Naive thymus-derived CD4-positive, alpha-beta T cell (primary cell): ENCODE results near the gene RFX6. TPM values are rescaled to one million over a fixed set of nuclear protein-coding genes. Genes with fewer than 3 reads are reported as not detected.

Source experiments
- ATAC-seq: fragments of 150-1000 bp; cut with Tn5 transposase; 2 replicates; pipeline ENCODE4 v1.10.0; 2021; ENCODE audit warnings: mild to moderate bottlenecking, moderate library complexity
- CTCF ChIA-PET: fragments of 350-600 bp; sonication (Branson Sonifier 250); formaldehyde crosslinking; loops from one replicate; lab custom pipeline; 2021; ENCODE audit warnings: antibody characterized with exemption; lab: Charles Lee
- POLR2A ChIA-PET: fragments of 350-600 bp; sonication (Branson Sonifier 250); formaldehyde crosslinking; loops from one replicate; lab custom pipeline; 2021; ENCODE audit warnings: antibody characterized with exemption, inconsistent platforms; lab: Charles Lee
- DNase-seq, 9 donors: peaks; one replicate each; pipeline versions ENCODE4 v3.0.0 to v3.0.0-alpha.2; 2020 to 2022; ENCODE audit warnings: mixed read lengths in 1 of 9
- H3K27ac ChIP-seq: one replicate; pipeline ENCODE4 v1.7.0; 2013; ENCODE audit warnings: mild to moderate bottlenecking, low read depth, low read length, moderate library complexity
- H3K27me3 ChIP-seq, 2 donors: one replicate each; pipeline ENCODE4 v1.7.0; 2013; ENCODE audit warnings: low read length in 2 of 2, mild to moderate bottlenecking in 2 of 2, moderate library complexity in 2 of 2; ENCODE audit not compliant: control insufficient read depth in 2 of 2, insufficient read depth in 2 of 2
- H3K36me3 ChIP-seq, 3 experiments: 1 replicate in 2 of 3; 2 replicates in 1 of 3; pipeline ENCODE4 v1.7.0; 2013; ENCODE audit warnings: low read length in 3 of 3, mild to moderate bottlenecking in 3 of 3, moderate library complexity in 1 of 3; ENCODE audit not compliant: insufficient read depth in 3 of 3, control insufficient read depth in 2 of 3
- H3K4me1 ChIP-seq, 2 donors: one replicate each; pipeline ENCODE4 v1.7.0; 2013; ENCODE audit warnings: low read length in 2 of 2, mild to moderate bottlenecking in 2 of 2, moderate library complexity in 1 of 2; ENCODE audit not compliant: control insufficient read depth in 2 of 2, insufficient read depth in 2 of 2
- H3K4me3 ChIP-seq: 2 replicates; pipeline ENCODE4 v1.7.0; 2013; ENCODE audit warnings: mild to moderate bottlenecking, low read length
- H3K9me3 ChIP-seq, 3 experiments: 1 replicate in 2 of 3; 2 replicates in 1 of 3; pipeline ENCODE4 v1.7.0; 2013; ENCODE audit warnings: low read length in 3 of 3; ENCODE audit not compliant: control insufficient read depth in 2 of 3
- H3K27ac Mint-ChIP-seq, 9 donors: one replicate each; pipeline ENCODE4 v1.8.0; 2020 to 2022; ENCODE audit warnings: mixed read lengths in 9 of 9, mild to moderate bottlenecking in 8 of 9, moderate library complexity in 5 of 9, inconsistent platforms in 2 of 9
- H3K27me3 Mint-ChIP-seq, 5 donors: one replicate each; pipeline ENCODE4 v1.8.0; 2021 to 2022; ENCODE audit warnings: mixed read lengths in 5 of 5, mild to moderate bottlenecking in 1 of 5
- H3K36me3 Mint-ChIP-seq, 5 donors: one replicate each; pipeline ENCODE4 v1.8.0; 2020 to 2022; ENCODE audit warnings: mixed read lengths in 5 of 5, mild to moderate bottlenecking in 3 of 5, inconsistent platforms in 1 of 5
- H3K4me1 Mint-ChIP-seq, 7 donors: one replicate each; pipeline ENCODE4 v1.8.0; 2020 to 2022; ENCODE audit warnings: mixed read lengths in 7 of 7, mild to moderate bottlenecking in 3 of 7, inconsistent platforms in 1 of 7
- H3K4me3 Mint-ChIP-seq, 10 donors: one replicate each; pipeline ENCODE4 v1.8.0; 2020 to 2022; ENCODE audit warnings: mild to moderate bottlenecking in 10 of 10, mixed read lengths in 10 of 10, moderate library complexity in 6 of 10, inconsistent platforms in 2 of 10
- H3K9me3 Mint-ChIP-seq, 11 donors: one replicate each; pipeline ENCODE4 v1.8.0; 2020 to 2022; ENCODE audit warnings: mixed read lengths in 11 of 11, mild to moderate bottlenecking in 4 of 11, inconsistent platforms in 1 of 11, moderate library complexity in 1 of 11
- intact Hi-C, 2 donors: fragments of 100-400 bp; cut with micrococcal nuclease; formaldehyde crosslinking; loops; one replicate each; pipeline ENCODE4 v1.15.1; 2023
- polyA plus RNA-seq, 2 donors: library from polyadenylated mRNA; unstranded; fragments of 300-500 nt; fragmentation: Illumina TruSeq; gene quantifications; one replicate each; pipeline ENCODE4 v1.2.3, GENCODE V29; 2021
- total RNA-seq, 6 experiments: library from RNA in 5 of 6; stranded (reverse) in 5 of 6; gene quantifications; 1 replicate in 5 of 6; 2 replicates in 1 of 6; pipeline ENCODE4 v1.2.3 and lab custom pipeline; 2021 to 2026

RFX6 gene
- total and polyA plus RNA-seq, 7 experiments from 2014 or later = not detected

- ChIA-PET POLR2A (no interaction called here), CTCF (no interaction called here)
- intact Hi-C loops = no loop called here
- H3K27ac Mint-ChIP-seq = no peak overlapping the region
- Histone ChIP-seq H3K27ac (no peak overlapping the region), H3K4me1 (no peaks in the 10 kb centered on the region), H3K27me3 (no peaks in the 10 kb centered on the region), H3K9me3 (no peaks in the 10 kb centered on the region), H3K4me3 (no peak overlapping the region), H3K36me3 (no peaks in the 10 kb centered on the region)
- peaks cover 0 to 15% (median 5%) of the 10 kb centered on the region in 11 donors for H3K9me3 Mint-ChIP-seq
- ATAC-seq (no peak), DNase-seq (no peak)
- no peaks in the 10 kb centered on the region for H3K36me3 Mint-ChIP-seq
- no peaks in the 10 kb centered on the region for H3K27me3 Mint-ChIP-seq
- no peak overlapping the region for H3K4me3 Mint-ChIP-seq
- no peaks in the 10 kb centered on the region for H3K4me1 Mint-ChIP-seq
Observed at GRCh38 chr6:116979560-116979959, 102.5 kb downstream of the RFX6 start.

Other genes with a start within 250 kb of the RFX6 start
- 10 to 100 TPM; 12.3 to 14.6 (median 13.7) TPM for gene ZUP1, start 208.5 kb upstream of the RFX6 start, total RNA-seq
- 1 to 10 TPM; 3.7 to 6.6 TPM for gene ZUP1, start 208.5 kb upstream of the RFX6 start, polyA plus RNA-seq
- 10 to 100 TPM; 11.0 to 78.2 (median 53.2) TPM for gene KPNA5, start 196.0 kb upstream of the RFX6 start, total RNA-seq
- 10 to 100 TPM; 13.9 to 19.6 TPM for gene KPNA5, start 196.0 kb upstream of the RFX6 start, polyA plus RNA-seq
- not detected for gene FAM162B, start 111.5 kb upstream of the RFX6 start, total RNA-seq
- not detected for gene FAM162B, start 111.5 kb upstream of the RFX6 start, polyA plus RNA-seq
- not detected for gene GPRC6A, start 48.2 kb upstream of the RFX6 start, total RNA-seq
- not detected for gene GPRC6A, start 48.2 kb upstream of the RFX6 start, polyA plus RNA-seq